Activated CD4-positive, alpha-beta memory T cell treated with anti-CD3 and anti-CD28 coated beads, Interleukin-2, amount 10 ng/mL, durations not matched to agents 7 days and 5 days (primary cell): ENCODE measurements around the gene LYZL2. TPM values are rescaled to one million over a fixed set of nuclear protein-coding genes. Genes with fewer than 3 reads are reported as not detected.

ENCODE experiments used
- CTCF ChIA-PET: fragments of 350-600 bp; sonication (Branson Sonifier 250); formaldehyde crosslinking; loops from one replicate; lab custom pipeline; 2021; ENCODE audit warnings: antibody characterized with exemption, inconsistent platforms; lab: Charles Lee
- POLR2A ChIA-PET: fragments of 350-600 bp; sonication (Branson Sonifier 250); formaldehyde crosslinking; loops from one replicate; lab custom pipeline; 2021; ENCODE audit warnings: antibody characterized with exemption; lab: Charles Lee
- DNase-seq: peaks from one replicate; pipeline ENCODE4 v3.0.0-alpha.2; 2020
- H3K27ac Mint-ChIP-seq: one replicate; pipeline ENCODE4 v1.8.0; 2021; ENCODE audit warnings: mild to moderate bottlenecking, mixed read lengths
- H3K27me3 Mint-ChIP-seq: one replicate; pipeline ENCODE4 v1.8.0; 2021; ENCODE audit warnings: mixed read lengths
- H3K36me3 Mint-ChIP-seq: one replicate; pipeline ENCODE4 v1.8.0; 2021; ENCODE audit warnings: low read depth, mixed read lengths
- H3K4me1 Mint-ChIP-seq: one replicate; pipeline ENCODE4 v1.8.0; 2021; ENCODE audit warnings: mixed read lengths
- H3K4me3 Mint-ChIP-seq: one replicate; pipeline ENCODE4 v1.8.0; 2021; ENCODE audit warnings: mild to moderate bottlenecking, mixed read lengths
- H3K9me3 Mint-ChIP-seq: one replicate; pipeline ENCODE4 v1.8.0; 2021; ENCODE audit warnings: mixed read lengths
- total RNA-seq, 2 experiments: library from RNA; stranded (reverse); gene quantifications; one replicate each; pipeline ENCODE4 v1.2.3, GENCODE V29; 2021

The LYZL2 gene
- total RNA-seq, 2 experiments from 2014 or later = not detected

GRCh38 chr10:30580241-30580640, 49.3 kb downstream of the LYZL2 start:
- H3K27me3 Mint-ChIP-seq = peaks cover 11% of the 10 kb centered on the region
- no peaks in the 10 kb centered on the region for H3K9me3 Mint-ChIP-seq
- H3K36me3 Mint-ChIP-seq = no peaks in the 10 kb centered on the region
- no peak for DNase-seq
- ChIA-PET CTCF (interaction anchor here (1.0 to 4.3 kb wide), 9 partner anchors 11 to 221 kb away, joined by 3 to 44 read pairs (median 10); no protein-coding TSS in a partner anchor), POLR2A (no interaction called here)
- no peak overlapping the region for H3K27ac Mint-ChIP-seq
- H3K4me3 Mint-ChIP-seq = no peak overlapping the region
- H3K4me1 Mint-ChIP-seq = peaks cover 10% of the 10 kb centered on the region

- H3K4me3 Mint-ChIP-seq = no peak overlapping the region
- ChIA-PET CTCF (interaction anchor here (4.0 kb wide), 1 partner anchor 12 kb away, joined by 44 read pairs; no protein-coding TSS in a partner anchor), POLR2A (no interaction called here)
- no peak for DNase-seq
- H3K9me3 Mint-ChIP-seq = no peaks in the 10 kb centered on the region
- H3K27me3 Mint-ChIP-seq = peaks cover 11% of the 10 kb centered on the region
- no peaks in the 10 kb centered on the region for H3K36me3 Mint-ChIP-seq
- H3K27ac Mint-ChIP-seq = no peak overlapping the region
- peaks cover 10% of the 10 kb centered on the region for H3K4me1 Mint-ChIP-seq
These were observed 50.0 kb downstream of the LYZL2 start for GRCh38 chr10:30579574-30579973.

- CTCF ChIA-PET = interaction anchor here (0.8 kb wide), 1 partner anchor 14 kb away, joined by 4 read pairs; no protein-coding TSS in a partner anchor
- POLR2A ChIA-PET = no interaction called here
- DNase-seq = no peak
- Mint-ChIP-seq H3K27me3 (peaks cover 16% of the 10 kb centered on the region), H3K27ac (no peak overlapping the region), H3K9me3 (no peaks in the 10 kb centered on the region), H3K4me3 (no peak overlapping the region), H3K4me1 (no peaks in the 10 kb centered on the region), H3K36me3 (no peaks in the 10 kb centered on the region)
These were observed 52.5 kb downstream of the LYZL2 start for GRCh38 chr10:30577048-30577447.

GRCh38 chr10:30576641-30577040, 52.9 kb downstream of the LYZL2 start:
- Mint-ChIP-seq H3K36me3 (no peaks in the 10 kb centered on the region), H3K4me1 (no peaks in the 10 kb centered on the region), H3K9me3 (no peaks in the 10 kb centered on the region), H3K27me3 (peaks cover 16% of the 10 kb centered on the region), H3K27ac (no peak overlapping the region), H3K4me3 (no peak overlapping the region)
- no peak for DNase-seq
- ChIA-PET CTCF (no interaction called here), POLR2A (no interaction called here)

GRCh38 chr10:30574432-30574796, 55.1 kb downstream of the LYZL2 start:
- Mint-ChIP-seq H3K4me1 (no peaks in the 10 kb centered on the region), H3K36me3 (no peaks in the 10 kb centered on the region), H3K27ac (no peak overlapping the region), H3K27me3 (peaks cover 22% of the 10 kb centered on the region), H3K4me3 (no peak overlapping the region), H3K9me3 (no peaks in the 10 kb centered on the region)
- POLR2A ChIA-PET = no interaction called here
- no peak for DNase-seq
- CTCF ChIA-PET = interaction anchor here (1.3 kb wide), 1 partner anchor 215 kb away, joined by 3 read pairs; no protein-coding TSS in a partner anchor

GRCh38 chr10:30573721-30574431, 55.7 kb downstream of the LYZL2 start:
- ChIA-PET POLR2A (no interaction called here), CTCF (no interaction called here)
- Mint-ChIP-seq H3K4me1 (no peaks in the 10 kb centered on the region), H3K27me3 (peaks cover 22% of the 10 kb centered on the region), H3K4me3 (no peak overlapping the region), H3K9me3 (no peaks in the 10 kb centered on the region), H3K27ac (no peak overlapping the region), H3K36me3 (no peaks in the 10 kb centered on the region)
- no peak for DNase-seq

DNA sequence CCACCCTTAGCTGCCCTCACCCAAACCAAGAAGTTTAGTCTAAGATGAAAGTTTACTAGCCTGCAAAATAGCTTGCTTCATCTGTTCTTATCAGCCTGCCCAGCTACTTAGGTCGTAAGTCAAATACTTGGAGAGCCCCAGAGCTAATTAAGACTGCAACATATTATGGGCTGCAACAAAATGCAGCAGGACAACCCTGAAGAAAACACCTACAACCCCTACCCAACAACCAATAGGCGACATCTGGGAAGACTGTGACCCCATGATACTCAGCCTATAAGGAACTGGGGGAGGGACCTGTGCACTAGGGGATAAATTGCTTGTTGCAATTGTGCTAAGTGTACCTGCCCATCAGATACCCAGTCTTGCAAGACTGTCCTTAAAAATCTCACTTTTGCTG, 64.1 kb downstream of the LYZL2 start:
- POLR2A ChIA-PET = no interaction called here
- Mint-ChIP-seq H3K4me3 (no peak overlapping the region), H3K27ac (no peak overlapping the region), H3K9me3 (no peaks in the 10 kb centered on the region), H3K36me3 (no peaks in the 10 kb centered on the region), H3K27me3 (peaks cover 42% of the 10 kb centered on the region), H3K4me1 (peaks cover 19% of the 10 kb centered on the region)
- CTCF ChIA-PET = interaction anchor here (1.4 to 3.8 kb wide), 2 partner anchors 16 to 18 kb away, joined by 3 to 21 read pairs; no protein-coding TSS in a partner anchor
- no peak for DNase-seq

GRCh38 chr10:30562787-30563186, 66.8 kb downstream of the LYZL2 start:
- Mint-ChIP-seq H3K9me3 (no peaks in the 10 kb centered on the region), H3K36me3 (no peaks in the 10 kb centered on the region), H3K27me3 (peaks cover 29% of the 10 kb centered on the region), H3K27ac (no peak overlapping the region), H3K4me3 (no peak overlapping the region), H3K4me1 (peaks cover 19% of the 10 kb centered on the region)
- ChIA-PET CTCF (interaction anchor here (0.7 to 3.8 kb wide), 6 partner anchors 19 to 203 kb away, joined by 3 to 21 read pairs (median 6); no protein-coding TSS in a partner anchor), POLR2A (no interaction called here)
- peak; percentile 66 for DNase-seq

Other genes starting within 250 kb of the LYZL2 start
- gene MAP3K8, start 195.6 kb downstream of the LYZL2 start, total RNA-seq = 10 to 100 TPM; 39.5 to 40.3 TPM